ENCODE results near the gene SERTM2.

DNA sequence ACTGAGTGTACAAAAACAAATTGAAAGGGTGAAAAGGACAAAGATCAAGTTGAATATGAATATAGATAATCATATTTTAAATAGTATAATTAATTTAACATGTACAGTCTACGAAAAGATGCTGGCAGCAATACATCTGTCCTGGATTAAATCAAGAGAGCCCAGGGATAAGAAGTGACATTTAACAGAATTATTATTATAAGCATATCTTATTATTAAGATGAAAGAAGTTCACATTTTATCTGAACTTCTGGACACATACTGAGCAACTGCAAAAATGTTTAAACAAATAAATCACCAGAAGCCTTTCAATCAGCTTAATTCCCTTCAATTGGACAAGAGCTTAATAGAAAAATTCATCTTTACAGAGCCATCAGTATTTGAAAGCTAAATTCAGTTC is 50.4 kb downstream of the SERTM2 start:
- TF ChIP-seq, protein P1, sequence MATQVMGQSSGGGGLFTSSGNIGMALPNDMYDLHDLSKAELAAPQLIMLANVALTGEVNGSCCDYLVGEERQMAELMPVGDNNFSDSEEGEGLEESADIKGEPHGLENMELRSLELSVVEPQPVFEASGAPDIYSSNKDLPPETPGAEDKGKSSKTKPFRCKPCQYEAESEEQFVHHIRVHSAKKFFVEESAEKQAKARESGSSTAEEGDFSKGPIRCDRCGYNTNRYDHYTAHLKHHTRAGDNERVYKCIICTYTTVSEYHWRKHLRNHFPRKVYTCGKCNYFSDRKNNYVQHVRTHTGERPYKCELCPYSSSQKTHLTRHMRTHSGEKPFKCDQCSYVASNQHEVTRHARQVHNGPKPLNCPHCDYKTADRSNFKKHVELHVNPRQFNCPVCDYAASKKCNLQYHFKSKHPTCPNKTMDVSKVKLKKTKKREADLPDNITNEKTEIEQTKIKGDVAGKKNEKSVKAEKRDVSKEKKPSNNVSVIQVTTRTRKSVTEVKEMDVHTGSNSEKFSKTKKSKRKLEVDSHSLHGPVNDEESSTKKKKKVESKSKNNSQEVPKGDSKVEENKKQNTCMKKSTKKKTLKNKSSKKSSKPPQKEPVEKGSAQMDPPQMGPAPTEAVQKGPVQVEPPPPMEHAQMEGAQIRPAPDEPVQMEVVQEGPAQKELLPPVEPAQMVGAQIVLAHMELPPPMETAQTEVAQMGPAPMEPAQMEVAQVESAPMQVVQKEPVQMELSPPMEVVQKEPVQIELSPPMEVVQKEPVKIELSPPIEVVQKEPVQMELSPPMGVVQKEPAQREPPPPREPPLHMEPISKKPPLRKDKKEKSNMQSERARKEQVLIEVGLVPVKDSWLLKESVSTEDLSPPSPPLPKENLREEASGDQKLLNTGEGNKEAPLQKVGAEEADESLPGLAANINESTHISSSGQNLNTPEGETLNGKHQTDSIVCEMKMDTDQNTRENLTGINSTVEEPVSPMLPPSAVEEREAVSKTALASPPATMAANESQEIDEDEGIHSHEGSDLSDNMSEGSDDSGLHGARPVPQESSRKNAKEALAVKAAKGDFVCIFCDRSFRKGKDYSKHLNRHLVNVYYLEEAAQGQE (IDR thresholded peaks at IDR 0.05): no peak
- TF ChIP-seq, protein P2, sequence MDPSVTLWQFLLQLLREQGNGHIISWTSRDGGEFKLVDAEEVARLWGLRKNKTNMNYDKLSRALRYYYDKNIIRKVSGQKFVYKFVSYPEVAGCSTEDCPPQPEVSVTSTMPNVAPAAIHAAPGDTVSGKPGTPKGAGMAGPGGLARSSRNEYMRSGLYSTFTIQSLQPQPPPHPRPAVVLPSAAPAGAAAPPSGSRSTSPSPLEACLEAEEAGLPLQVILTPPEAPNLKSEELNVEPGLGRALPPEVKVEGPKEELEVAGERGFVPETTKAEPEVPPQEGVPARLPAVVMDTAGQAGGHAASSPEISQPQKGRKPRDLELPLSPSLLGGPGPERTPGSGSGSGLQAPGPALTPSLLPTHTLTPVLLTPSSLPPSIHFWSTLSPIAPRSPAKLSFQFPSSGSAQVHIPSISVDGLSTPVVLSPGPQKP (IDR thresholded peaks at IDR 0.05; ENCODE audit: low read depth, low read length): no peak
- TF ChIP-seq, protein P3, sequence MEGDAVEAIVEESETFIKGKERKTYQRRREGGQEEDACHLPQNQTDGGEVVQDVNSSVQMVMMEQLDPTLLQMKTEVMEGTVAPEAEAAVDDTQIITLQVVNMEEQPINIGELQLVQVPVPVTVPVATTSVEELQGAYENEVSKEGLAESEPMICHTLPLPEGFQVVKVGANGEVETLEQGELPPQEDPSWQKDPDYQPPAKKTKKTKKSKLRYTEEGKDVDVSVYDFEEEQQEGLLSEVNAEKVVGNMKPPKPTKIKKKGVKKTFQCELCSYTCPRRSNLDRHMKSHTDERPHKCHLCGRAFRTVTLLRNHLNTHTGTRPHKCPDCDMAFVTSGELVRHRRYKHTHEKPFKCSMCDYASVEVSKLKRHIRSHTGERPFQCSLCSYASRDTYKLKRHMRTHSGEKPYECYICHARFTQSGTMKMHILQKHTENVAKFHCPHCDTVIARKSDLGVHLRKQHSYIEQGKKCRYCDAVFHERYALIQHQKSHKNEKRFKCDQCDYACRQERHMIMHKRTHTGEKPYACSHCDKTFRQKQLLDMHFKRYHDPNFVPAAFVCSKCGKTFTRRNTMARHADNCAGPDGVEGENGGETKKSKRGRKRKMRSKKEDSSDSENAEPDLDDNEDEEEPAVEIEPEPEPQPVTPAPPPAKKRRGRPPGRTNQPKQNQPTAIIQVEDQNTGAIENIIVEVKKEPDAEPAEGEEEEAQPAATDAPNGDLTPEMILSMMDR (IDR thresholded peaks at IDR 0.05): no peak
- TF ChIP-seq JUN (IDR thresholded peaks at IDR 0.05): no peak
- no peak for TF ChIP-seq JUNB (IDR thresholded peaks at IDR 0.05)
- no peak for TF ChIP-seq HDAC2 (IDR thresholded peaks at IDR 0.05)
- no peak for TF ChIP-seq MAZ (IDR thresholded peaks at IDR 0.05; ENCODE audit: borderline replicate concordance, low read depth, low read length)
- no peak for TF ChIP-seq CEBPB (IDR thresholded peaks at IDR 0.05)
- TF ChIP-seq NFE2L2 (conservative IDR thresholded peaks at IDR 0.05; ENCODE audit: low read length): no peak
- no peak for TF ChIP-seq EP300 (IDR thresholded peaks at IDR 0.05)
